ENCODE measurements around the gene CPZ.

The CPZ gene

DNA sequence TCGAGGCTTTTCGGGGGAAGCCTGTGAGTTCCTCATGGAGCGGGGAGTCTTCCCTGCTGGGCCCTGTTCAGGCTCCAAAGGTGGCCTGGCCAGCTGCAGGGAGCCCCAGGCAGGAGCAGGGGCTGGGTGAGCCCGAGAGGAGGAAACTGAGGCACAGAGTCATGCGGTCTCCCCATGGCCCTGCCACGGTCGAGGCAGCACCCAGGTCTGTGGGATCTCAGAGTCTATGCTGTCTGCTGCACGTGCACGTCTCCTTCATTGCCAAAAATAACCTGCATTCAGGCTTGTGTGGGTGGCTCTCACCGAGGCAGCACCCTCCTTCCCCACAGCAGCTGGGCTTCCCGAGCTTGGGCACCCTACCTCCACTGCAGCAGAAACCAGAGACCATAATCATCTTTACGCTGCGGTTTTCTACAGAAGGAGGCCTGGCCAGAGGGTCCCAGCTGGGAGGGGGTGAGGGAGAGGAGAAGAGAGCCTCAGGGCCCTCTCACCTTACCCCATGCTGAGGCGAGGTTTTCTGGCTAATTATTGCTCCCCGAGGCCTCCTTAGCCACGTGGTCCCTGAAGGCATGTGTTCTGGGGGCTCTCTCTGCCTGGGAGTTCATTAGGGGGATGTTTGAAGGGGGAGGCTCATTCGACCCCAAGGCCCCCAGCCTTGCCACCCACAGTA is 64.3 kb downstream of the CPZ start:
- no peak for DNase-seq

DNA sequence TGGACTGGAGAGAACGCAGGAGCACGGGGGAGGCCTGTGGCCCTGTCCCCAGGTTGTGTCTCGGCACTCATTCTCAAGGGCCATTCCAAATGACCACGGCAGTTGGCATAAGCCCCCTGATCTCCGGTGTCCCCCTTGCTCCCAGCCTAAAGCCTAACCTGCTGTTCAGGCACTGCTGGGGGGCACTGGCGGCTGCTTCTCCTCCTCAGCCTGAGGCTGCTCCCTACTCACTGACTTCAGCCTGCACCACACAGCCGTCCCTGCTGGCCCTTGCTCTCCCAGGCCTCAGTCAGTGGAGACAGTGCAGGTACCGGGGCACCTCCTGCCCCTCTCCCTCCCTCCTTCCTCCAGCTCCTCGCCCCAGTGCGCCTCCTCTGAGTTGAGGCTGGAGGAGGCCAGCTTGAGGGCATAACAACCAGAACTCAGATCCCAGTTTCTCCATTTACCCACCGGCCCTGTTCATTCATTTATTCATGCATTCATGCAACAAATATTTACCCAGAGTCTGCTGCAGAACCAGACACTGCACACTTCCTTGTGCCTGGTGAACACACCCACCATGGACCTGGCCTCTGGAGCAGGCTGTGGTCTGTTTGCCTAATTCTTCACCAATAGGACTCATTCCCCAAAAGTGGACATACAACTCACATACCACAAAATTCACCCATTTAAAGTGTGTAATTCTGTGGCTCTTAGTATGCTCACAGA is 65.0 kb downstream of the CPZ start:
- DNase-seq, result no peak

DNA sequence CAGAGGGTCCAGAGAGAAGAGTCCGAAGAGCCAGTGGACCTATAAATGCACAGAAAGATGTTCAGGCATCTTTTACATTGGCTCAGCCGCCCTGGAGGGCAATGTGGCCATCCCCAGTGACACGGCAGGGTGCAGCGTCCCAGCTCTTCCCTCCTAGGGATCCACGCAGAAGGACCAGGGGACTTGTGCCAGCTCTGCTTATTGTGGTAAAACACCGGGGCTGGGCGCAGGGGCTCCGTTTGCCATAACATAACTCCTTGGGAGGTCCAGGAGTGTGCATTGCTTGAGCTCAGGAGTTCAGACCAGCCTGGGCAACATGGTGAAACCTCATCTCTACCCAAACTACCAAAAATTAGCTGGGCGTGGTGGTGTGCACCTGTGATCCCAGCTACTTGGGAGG is 70.2 kb downstream of the CPZ start:
- no peak for DNase-seq

DNA sequence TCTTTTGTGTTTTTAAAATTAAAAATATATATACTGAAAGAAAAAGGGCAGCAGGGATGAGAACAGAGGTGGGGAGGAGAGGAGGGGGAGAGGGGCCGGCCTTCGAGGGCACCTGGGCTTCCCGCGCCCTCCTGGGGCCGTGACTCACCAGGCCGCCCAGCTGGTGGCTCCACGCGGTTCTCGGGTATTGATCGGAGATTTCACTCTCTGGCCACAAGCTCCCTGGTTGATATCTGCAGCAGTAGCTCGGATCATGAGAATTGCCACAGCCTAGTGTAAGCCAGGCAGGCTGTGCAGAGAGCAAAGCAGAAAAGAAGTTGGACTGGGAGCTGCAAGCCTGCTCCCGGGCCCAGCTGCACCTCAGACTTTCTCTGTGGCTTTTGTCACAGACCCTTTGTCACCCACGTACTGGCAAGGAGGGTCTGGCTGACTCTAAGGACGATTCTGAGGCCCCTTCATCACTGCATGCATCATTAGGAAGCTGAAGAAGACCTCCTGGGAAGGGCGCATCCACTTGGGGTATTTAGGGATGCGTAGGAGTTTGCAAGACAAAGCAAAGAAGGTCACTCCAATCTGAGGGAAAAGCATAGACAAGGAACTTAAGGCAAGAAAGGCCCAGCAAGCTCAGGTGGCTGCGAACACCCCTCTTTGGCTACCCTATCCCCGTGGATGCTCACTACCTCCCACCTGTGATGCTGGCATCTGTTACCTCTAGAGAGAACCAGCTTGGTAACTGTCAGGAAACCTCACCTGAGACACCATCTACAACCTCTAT is 71.7 kb downstream of the CPZ start:
- DNase-seq, result no peak

DNA sequence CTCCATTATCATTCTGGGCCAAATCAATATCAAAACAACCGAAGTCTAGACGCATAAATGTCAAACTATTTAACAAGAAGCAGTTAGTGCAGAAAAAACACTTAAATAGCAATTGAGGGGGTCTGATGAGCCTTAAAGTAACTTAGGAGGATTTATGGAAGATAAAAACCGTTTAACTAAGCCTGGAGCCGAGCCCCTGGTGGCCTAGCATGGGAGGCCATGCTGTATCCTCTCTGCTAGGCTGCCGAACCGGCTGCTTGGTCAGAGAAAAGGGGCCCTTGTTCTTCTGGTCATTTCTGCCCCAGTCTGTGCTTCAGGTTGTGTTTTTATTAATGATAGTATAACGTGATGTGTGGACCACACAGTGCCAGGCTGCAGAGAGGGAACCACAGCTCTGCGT is 72.4 kb downstream of the CPZ start:
- DNase-seq, result no peak

DNA sequence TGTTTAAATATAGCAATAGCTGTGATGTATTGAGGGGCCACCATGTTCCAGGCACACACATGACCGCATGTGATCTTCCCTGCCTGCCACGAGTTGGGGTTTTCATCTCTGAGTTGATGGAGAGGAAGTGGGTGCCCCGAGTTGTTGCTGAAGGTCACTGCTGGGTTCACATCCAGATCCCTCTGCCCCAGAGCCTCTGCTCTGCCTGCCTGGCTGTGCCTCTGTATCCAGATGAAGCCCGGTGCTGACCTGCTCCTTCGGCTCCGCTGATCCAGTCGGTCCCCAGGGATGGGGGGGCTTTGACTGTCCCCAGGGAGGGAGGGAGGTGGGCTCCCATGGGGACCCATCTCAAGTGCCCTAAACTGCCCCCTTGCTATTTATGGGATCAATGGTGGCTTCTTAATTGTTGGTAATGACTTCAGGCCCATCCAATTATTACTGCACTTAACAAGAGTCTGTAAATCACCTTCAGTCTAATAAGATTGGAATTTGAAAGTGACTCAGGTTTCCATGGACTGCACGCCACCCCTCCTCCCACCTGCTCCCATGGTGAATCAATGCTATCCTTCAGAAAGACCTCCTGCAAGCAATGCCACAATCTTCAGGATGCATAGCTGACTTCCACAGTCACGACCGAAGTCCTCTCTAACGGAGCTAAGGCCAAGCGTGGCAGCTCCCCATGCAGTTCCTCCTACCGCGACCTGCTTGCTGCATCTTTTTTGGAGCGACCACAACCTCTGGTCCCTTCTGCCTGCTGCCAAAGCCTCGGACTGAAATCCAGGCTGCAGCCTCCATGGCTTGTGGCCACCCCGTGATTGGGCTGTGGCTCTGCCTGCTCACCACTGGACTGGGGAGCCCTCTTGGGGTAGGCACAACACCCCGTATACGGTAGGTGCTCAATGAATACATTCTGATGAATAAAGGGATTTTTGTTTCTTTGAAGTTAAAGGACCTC is 73.1 kb downstream of the CPZ start:
- no peak for DNase-seq

DNA sequence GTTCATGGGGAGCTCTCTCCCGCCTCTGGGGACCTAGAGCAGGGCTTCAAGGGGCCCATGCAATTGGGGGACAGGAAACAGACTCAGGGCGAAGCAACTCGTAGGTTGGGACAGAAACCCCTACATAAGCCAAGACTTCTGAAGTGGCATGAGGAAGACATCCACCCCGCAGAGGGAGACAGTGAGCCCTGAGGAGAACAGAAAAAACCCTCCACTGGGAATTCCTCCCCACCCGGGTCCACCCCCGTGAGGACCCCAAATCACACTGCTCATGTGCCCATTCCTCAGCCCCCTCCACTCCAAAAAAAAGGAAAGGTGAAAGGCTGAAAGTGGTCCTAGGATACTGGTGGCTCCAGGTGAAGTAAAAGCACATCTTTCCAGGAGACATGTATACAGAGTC is 74.0 kb downstream of the CPZ start:
- DNase-seq, result no peak
